Measurements from ENCODE around the gene NUDT8.
"Not testable (repeated sequence)": the region's sequence is repeated elsewhere in the genome, so short reads cannot be mapped to it uniquely, and the experiment has no call there.

Gene NUDT8

GRCh38 chr11:67641338-67642172, 11.8 kb upstream of the NUDT8 start:
- no peak for DNase-seq (ENCODE audit: low read depth in 2 of 2)

- no peak for DNase-seq (ENCODE audit: low read depth in 2 of 2)
Observed at GRCh38 chr11:67640758-67641337, 11.1 kb upstream of the NUDT8 start.

- peak; percentile 41 to 46 for DNase-seq (ENCODE audit: low read depth in 2 of 2)
Observed at GRCh38 chr11:67640021-67640757, 10.5 kb upstream of the NUDT8 start.

- no peak for DNase-seq (ENCODE audit: low read depth in 2 of 2)
Observed at GRCh38 chr11:67639438-67639859, 9.7 kb upstream of the NUDT8 start, which contains the start of gene TBX10. Gene TBX10, minus strand, starts transcription at chr11:67639763. Its CDS starts 291 bp downstream, at chr11:67639472.

- DNase-seq (ENCODE audit: low read depth in 2 of 2) = no peak
Observed at GRCh38 chr11:67638535-67639437, 9.0 kb upstream of the NUDT8 start.

- not testable (repeated sequence) for DNase-seq (ENCODE audit: low read depth in 2 of 2)
Observed at GRCh38 chr11:67637441-67637840, 7.7 kb upstream of the NUDT8 start.

- DNase-seq (ENCODE audit: low read depth in 2 of 2) = no peak
Observed at GRCh38 chr11:67636962-67637361, 7.2 kb upstream of the NUDT8 start.

GRCh38 chr11:67635231-67635521, 5.4 kb upstream of the NUDT8 start:
- no peak for DNase-seq (ENCODE audit: low read depth in 2 of 2)

- DNase-seq (ENCODE audit: low read depth in 2 of 2) = no peak
Observed at GRCh38 chr11:67634366-67635230, 4.9 kb upstream of the NUDT8 start.

GRCh38 chr11:67633758-67634365, 4.1 kb upstream of the NUDT8 start:
- DNase-seq (ENCODE audit: low read depth in 2 of 2) = no peak

GRCh38 chr11:67632982-67633755, 3.4 kb upstream of the NUDT8 start:
- no peak for DNase-seq (ENCODE audit: low read depth in 2 of 2)

GRCh38 chr11:67632175-67632981, 2.6 kb upstream of the NUDT8 start:
- no peak for DNase-seq (ENCODE audit: low read depth in 2 of 2)

GRCh38 chr11:67631853-67632174, 2.1 kb upstream of the NUDT8 start:
- DNase-seq (ENCODE audit: low read depth in 2 of 2) = no peak

GRCh38 chr11:67631411-67631810, 1.7 kb upstream of the NUDT8 start:
- DNase-seq (ENCODE audit: low read depth in 2 of 2) = no peak

- DNase-seq (ENCODE audit: low read depth in 2 of 2) = no peak
Observed at GRCh38 chr11:67630943-67631331, 1.2 kb upstream of the NUDT8 start.

- peak; percentile 99 for DNase-seq (ENCODE audit: low read depth in 2 of 2)
Observed at GRCh38 chr11:67630228-67630942, 648 bp upstream of the NUDT8 start.

- no peak for DNase-seq (ENCODE audit: low read depth in 2 of 2)
Observed at GRCh38 chr11:67628710-67629385, 889 bp downstream of the NUDT8 start.

Measured in stimulated activated CD8-positive, alpha-beta memory T cell treated with anti-CD3 and anti-CD28 coated beads, Interleukin-2, amount 100 ng/mL, for 48 hours (primary cell).